Progenitor cell of endocrine pancreas (in vitro differentiated cells): ENCODE measurements around the gene RHOA. TPM values are rescaled to one million over a fixed set of nuclear protein-coding genes. Genes with fewer than 3 reads are reported as not detected.

ENCODE experiments used
- DNase-seq: peaks from one replicate; pipeline ENCODE4 v3.0.0; 2021; ENCODE audit warnings: low spot score; ENCODE audit not compliant: unreplicated experiment
- H3K27ac Mint-ChIP-seq: 2 replicates; pipeline ENCODE4 v1.8.0; 2021; ENCODE audit warnings: mild to moderate bottlenecking, moderate library complexity, mixed read lengths
- H3K27me3 Mint-ChIP-seq: 2 replicates; pipeline ENCODE4 v1.8.0; 2021; ENCODE audit warnings: mixed read lengths
- H3K36me3 Mint-ChIP-seq: 2 replicates; pipeline ENCODE4 v1.8.0; 2022; ENCODE audit warnings: mixed read lengths; ENCODE audit not compliant: insufficient read depth
- H3K4me1 Mint-ChIP-seq: 2 replicates; pipeline ENCODE4 v1.8.0; 2021; ENCODE audit warnings: low read depth, mixed read lengths
- H3K4me3 Mint-ChIP-seq: 2 replicates; pipeline ENCODE4 v1.8.0; 2021; ENCODE audit warnings: low read depth, mild to moderate bottlenecking, moderate library complexity, mixed read lengths
- H3K9me3 Mint-ChIP-seq: 2 replicates; pipeline ENCODE4 v1.8.0; 2021; ENCODE audit warnings: low read depth, mixed read lengths
- CTCF ChIP-seq: fragments of 200-600 bp; sonication (generic); IDR thresholded peaks from one replicate; pipeline ENCODE4 v1.5.0; 2021; ENCODE audit warnings: antibody characterized with exemption, mild to moderate bottlenecking; ENCODE audit not compliant: unreplicated experiment
- long read RNA-seq: library from polyadenylated mRNA; unstranded; transcript quantifications from one replicate; pipeline ENCODE4 v2.0.0, GENCODE V29; 2020
- total RNA-seq: library from RNA; stranded (reverse); gene quantifications from 2 replicates; pipeline ENCODE4 v1.2.1, GENCODE V29; 2021

RHOA gene
- total RNA-seq = 289 and 301 TPM in 2 replicates
- long read RNA-seq, transcript RHOA-202 (5 exons, 2,031 nt) = major isoform, 938 of 988 reads
- long read RNA-seq, transcript RHOA-203 (6 exons, 961 nt) = minor isoform, 5 of 988 reads
- long read RNA-seq, partial matches to known transcripts = 23 of 988 reads
- long read RNA-seq, other reads (novel, unspliced or antisense) = 20 of 988 reads

DNA sequence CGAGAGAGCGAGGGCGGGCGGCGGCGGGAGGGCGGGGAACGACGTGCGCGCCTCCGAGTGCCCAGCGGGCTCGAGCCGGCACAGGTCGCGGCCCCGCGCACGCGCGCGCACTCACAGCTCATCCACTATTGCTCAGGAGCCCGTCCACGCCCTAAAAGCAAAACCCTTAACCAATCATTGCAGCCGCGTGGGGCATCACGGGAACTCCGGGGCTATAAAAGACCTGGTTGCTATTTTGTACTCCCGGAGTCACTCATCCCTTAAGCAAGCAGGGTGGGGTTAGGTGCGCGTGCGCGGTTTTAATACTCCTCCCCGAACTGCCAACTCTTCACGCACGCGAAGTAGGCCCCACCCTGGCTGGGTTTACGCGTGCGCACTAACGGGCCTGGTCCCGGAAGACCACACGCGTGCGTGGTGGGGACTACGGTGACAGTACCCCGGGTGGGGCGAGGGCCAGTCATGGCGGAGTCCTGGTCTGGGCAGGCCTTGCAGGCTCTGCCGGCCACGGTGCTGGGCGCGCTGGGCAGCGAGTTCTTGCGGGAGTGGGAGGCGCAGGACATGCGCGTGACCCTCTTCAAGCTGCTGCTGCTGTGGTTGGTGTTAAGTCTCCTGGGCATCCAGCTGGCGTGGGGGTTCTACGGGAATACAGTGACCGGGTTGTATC, at the start of gene RHOA, which contains the start of gene TCTA:
RHOA (minus strand) TSS at position 9 of the 664 bp plus-strand sequence. CDS start 36,387 bp downstream, outside the sequence.
TCTA (plus strand) TSS at position 456 of the 664 bp plus-strand sequence; CDS start at position 460, 4 bp downstream.
- Mint-ChIP-seq H3K4me1 (peaks cover 26% of the 10 kb centered on the region), H3K4me3 (peak within 1 kb of the TSS; percentile 92), H3K27ac (peak within 1 kb of the TSS; percentile 97), H3K36me3 (no peaks in the 10 kb centered on the region), H3K27me3 (no peaks in the 10 kb centered on the region), H3K9me3 (no peaks in the 10 kb centered on the region)
- DNase-seq = peak; percentile 93
- no peak for TF ChIP-seq CTCF

DNA sequence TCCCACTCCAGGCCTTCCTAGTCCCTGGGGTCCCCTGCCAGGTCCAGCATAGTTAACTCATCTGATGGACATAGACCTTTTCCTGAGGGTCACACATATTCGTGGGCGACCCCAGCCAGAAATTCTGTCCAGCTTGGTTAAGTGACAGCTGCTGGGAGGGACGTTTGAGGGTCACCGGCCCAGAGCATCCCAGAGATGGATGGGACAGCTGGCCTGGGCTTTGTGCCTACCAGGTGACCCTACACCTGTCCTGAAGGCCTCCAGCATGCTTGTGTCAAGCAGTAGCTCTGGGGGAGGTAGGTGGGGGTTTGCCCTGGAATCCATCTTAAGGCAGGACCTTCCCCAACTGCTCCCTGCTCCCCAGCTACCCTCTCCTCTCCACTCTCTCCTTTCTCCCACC, 49.2 kb upstream of the RHOA start:
- no peak for DNase-seq
- H3K4me1 Mint-ChIP-seq = peaks cover 53% of the 10 kb centered on the region
- no peaks in the 10 kb centered on the region for H3K9me3 Mint-ChIP-seq
- no peaks in the 10 kb centered on the region for H3K36me3 Mint-ChIP-seq
- H3K27me3 Mint-ChIP-seq = no peaks in the 10 kb centered on the region
- peak overlapping the region; percentile 98 for H3K27ac Mint-ChIP-seq
- peak overlapping the region; percentile 29 for H3K4me3 Mint-ChIP-seq
- no peak for TF ChIP-seq CTCF

DNA sequence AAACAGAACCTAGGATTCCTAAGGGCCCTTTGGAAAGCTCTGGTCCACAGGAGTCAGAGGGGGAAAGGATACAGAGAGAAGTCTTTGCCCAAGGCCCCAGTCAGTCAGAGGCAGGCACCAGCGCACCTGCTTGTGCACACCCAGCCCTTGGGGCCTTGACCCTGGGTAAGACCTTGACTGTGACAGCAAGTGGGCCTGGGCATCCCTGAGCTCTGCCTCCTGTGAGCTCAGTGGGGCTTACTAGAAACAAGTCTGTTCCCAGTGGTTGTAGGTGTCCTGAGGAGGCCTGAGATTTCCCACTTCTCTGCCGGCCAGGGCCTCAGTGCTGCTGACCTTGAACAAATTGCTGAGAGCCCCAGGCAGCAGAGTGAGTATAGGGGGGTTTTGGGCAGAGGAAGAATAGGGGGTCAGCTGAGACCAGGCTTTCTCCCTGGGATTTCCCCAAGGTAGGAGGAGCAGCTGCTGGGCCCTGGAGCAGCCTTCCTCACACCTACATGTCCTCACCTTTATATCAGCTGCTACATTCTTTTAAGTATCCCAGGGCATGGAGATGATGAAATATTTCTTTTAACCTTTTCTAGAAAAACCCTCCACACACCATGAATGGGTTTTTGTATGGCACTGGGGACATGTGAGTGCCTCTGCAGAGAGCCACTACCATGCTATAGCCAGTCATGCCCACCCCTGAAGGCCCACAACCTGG, 48.6 kb upstream of the RHOA start:
- H3K27ac Mint-ChIP-seq = peak overlapping the region; percentile 80
- no peak for TF ChIP-seq CTCF
- H3K4me3 Mint-ChIP-seq = no peak overlapping the region
- no peaks in the 10 kb centered on the region for H3K36me3 Mint-ChIP-seq
- peaks cover 47% of the 10 kb centered on the region for H3K4me1 Mint-ChIP-seq
- DNase-seq = no peak
- no peaks in the 10 kb centered on the region for H3K27me3 Mint-ChIP-seq
- H3K9me3 Mint-ChIP-seq = no peaks in the 10 kb centered on the region

DNA sequence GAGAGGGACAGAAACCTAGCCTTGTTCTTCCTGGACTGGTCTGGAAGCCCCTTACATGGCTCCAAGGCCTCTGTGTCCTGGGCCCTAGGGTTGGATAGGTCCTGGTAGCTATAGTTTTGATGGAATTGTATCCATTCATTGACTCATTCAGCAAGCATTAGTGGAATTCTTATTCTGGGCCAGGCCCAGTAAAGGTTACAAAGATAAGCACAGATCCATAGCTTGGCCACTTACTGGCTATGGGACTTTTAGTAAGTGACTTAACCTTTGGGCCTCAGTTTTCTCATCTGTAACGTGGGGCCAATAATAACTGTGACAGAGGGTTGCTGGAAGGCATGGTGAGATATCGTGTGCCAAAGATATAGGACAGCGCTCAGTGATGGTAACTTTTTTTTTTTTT, 44.7 kb upstream of the RHOA start:
- TF ChIP-seq CTCF = no peak
- no peak overlapping the region for H3K4me3 Mint-ChIP-seq
- H3K36me3 Mint-ChIP-seq = no peaks in the 10 kb centered on the region
- no peaks in the 10 kb centered on the region for H3K27me3 Mint-ChIP-seq
- H3K9me3 Mint-ChIP-seq = no peaks in the 10 kb centered on the region
- H3K27ac Mint-ChIP-seq = no peak overlapping the region
- DNase-seq = no peak
- H3K4me1 Mint-ChIP-seq = peaks cover 32% of the 10 kb centered on the region

GRCh38 chr3:49454898-49455681, 43.3 kb upstream of the RHOA start:
- no peak overlapping the region for H3K4me3 Mint-ChIP-seq
- H3K9me3 Mint-ChIP-seq = no peaks in the 10 kb centered on the region
- no peak for TF ChIP-seq CTCF
- no peaks in the 10 kb centered on the region for H3K27me3 Mint-ChIP-seq
- DNase-seq = no peak
- H3K27ac Mint-ChIP-seq = peak overlapping the region; percentile 57
- H3K4me1 Mint-ChIP-seq = peaks cover 19% of the 10 kb centered on the region
- no peaks in the 10 kb centered on the region for H3K36me3 Mint-ChIP-seq
